Liver (tissue), 9 donors: ENCODE measurements around the gene DSE. TPM values are rescaled to one million over a fixed set of nuclear protein-coding genes. Genes with fewer than 3 reads are reported as not detected.

ENCODE experiments used
- DNase-seq: peaks from one replicate; pipeline ENCODE4 v3.0.0-alpha.2; 2017; ENCODE audit warnings: low spot score
- H3K27ac ChIP-seq, 2 donors: one replicate each; pipeline ENCODE4 v1.7.0; 2013; ENCODE audit warnings: inconsistent platforms in 2 of 2, low read length in 2 of 2, control low read depth in 1 of 2, low read depth in 1 of 2, mild to moderate bottlenecking in 1 of 2
- H3K27me3 ChIP-seq, 4 donors: one replicate each; pipeline versions ENCODE4 v1.6.1 to v1.7.0; 2013; ENCODE audit warnings: low read length in 3 of 4, inconsistent platforms in 1 of 4, mild to moderate bottlenecking in 1 of 4, moderate library complexity in 1 of 4; ENCODE audit not compliant: control insufficient read depth in 4 of 4, insufficient read depth in 4 of 4
- H3K36me3 ChIP-seq, 4 donors: one replicate each; pipeline versions ENCODE4 v1.6.1 to v1.7.0; 2013; ENCODE audit warnings: low read length in 3 of 4, mild to moderate bottlenecking in 3 of 4, low read depth in 1 of 4, moderate library complexity in 1 of 4; ENCODE audit not compliant: control insufficient read depth in 4 of 4, insufficient read depth in 3 of 4
- H3K4me1 ChIP-seq, 4 donors: one replicate each; pipeline versions ENCODE4 v1.6.1 to v1.7.0; 2013; ENCODE audit warnings: low read length in 3 of 4, mild to moderate bottlenecking in 3 of 4, moderate library complexity in 1 of 4; ENCODE audit not compliant: control insufficient read depth in 4 of 4, insufficient read depth in 4 of 4
- H3K4me3 ChIP-seq, 3 donors: one replicate each; pipeline versions ENCODE4 v1.6.1 to v1.7.0; 2013; ENCODE audit warnings: low read length in 3 of 3, control low read depth in 1 of 3, low read depth in 1 of 3, mild to moderate bottlenecking in 1 of 3
- H3K9ac ChIP-seq, 2 donors: one replicate each; pipeline ENCODE4 v1.7.0; 2013; ENCODE audit warnings: low read length in 2 of 2, mild to moderate bottlenecking in 2 of 2, moderate library complexity in 2 of 2, control low read depth in 1 of 2, low read depth in 1 of 2
- H3K9me3 ChIP-seq, 4 donors: one replicate each; pipeline versions ENCODE4 v1.6.1 to v1.7.0; 2013; ENCODE audit warnings: low read length in 3 of 4; ENCODE audit not compliant: control insufficient read depth in 4 of 4
- CTCF ChIP-seq: fragments of 150-350 bp; IDR thresholded peaks from 2 replicates; pipeline ENCODE4 v1.5.1; 2017; ENCODE audit warnings: improper control_type of control experiment, low read depth, low read length; ENCODE audit not compliant: missing input control
- EGR1 ChIP-seq, 2 donors: IDR thresholded peaks; 2 replicates each; pipeline ENCODE4 v1.6.1; 2016 to 2018; ENCODE audit warnings: antibody characterized with exemption in 2 of 2, low read depth in 2 of 2
- FOXA1 ChIP-seq: IDR thresholded peaks from 2 replicates; pipeline ENCODE4 v1.6.1; 2016; ENCODE audit warnings: antibody characterized with exemption
- FOXA2 ChIP-seq: IDR thresholded peaks from 2 replicates; pipeline ENCODE4 v1.6.1; 2016; ENCODE audit warnings: antibody characterized with exemption
- GABPA ChIP-seq, 2 donors: IDR thresholded peaks in 1 of 2; conservative IDR thresholded peaks in 1 of 2; 2 replicates each; pipeline ENCODE4 v1.6.1; 2016; ENCODE audit warnings: antibody characterized with exemption in 2 of 2, mild to moderate bottlenecking in 1 of 2, moderate library complexity in 1 of 2
- HNF4A ChIP-seq, 2 donors: conservative IDR thresholded peaks; 2 replicates each; pipeline ENCODE4 v1.6.1; 2016; ENCODE audit warnings: antibody characterized with exemption in 2 of 2, mild to moderate bottlenecking in 2 of 2
- HNF4G ChIP-seq: IDR thresholded peaks from 2 replicates; pipeline ENCODE4 v1.6.1; 2016; ENCODE audit warnings: antibody characterized with exemption
- MAX ChIP-seq: IDR thresholded peaks from 2 replicates; pipeline ENCODE4 v1.6.1; 2016; ENCODE audit warnings: antibody characterized with exemption
- NR2F2 ChIP-seq: IDR thresholded peaks from 2 replicates; pipeline ENCODE4 v1.6.1; 2016; ENCODE audit warnings: antibody characterized with exemption
- RAD21 ChIP-seq, 2 donors: IDR thresholded peaks; 2 replicates each; pipeline ENCODE4 v1.6.1; 2016; ENCODE audit warnings: antibody characterized with exemption in 2 of 2, mild to moderate bottlenecking in 2 of 2
- REST ChIP-seq: IDR thresholded peaks from 2 replicates; pipeline ENCODE4 v1.6.1; 2016; ENCODE audit warnings: antibody characterized with exemption, mild to moderate bottlenecking
- RXRA ChIP-seq, 2 donors: IDR thresholded peaks; 2 replicates each; pipeline ENCODE4 v1.6.1; 2017 to 2018; ENCODE audit warnings: antibody characterized with exemption in 2 of 2, mild to moderate bottlenecking in 1 of 2
- SP1 ChIP-seq: IDR thresholded peaks from 2 replicates; pipeline ENCODE4 v1.6.1; 2018; ENCODE audit warnings: antibody characterized with exemption, mild to moderate bottlenecking
- YY1 ChIP-seq: IDR thresholded peaks from 2 replicates; pipeline ENCODE4 v1.6.1; 2016; ENCODE audit warnings: antibody characterized with exemption, mild to moderate bottlenecking
- ZBTB33 ChIP-seq: IDR thresholded peaks from 2 replicates; pipeline ENCODE4 v1.6.1; 2016; ENCODE audit warnings: antibody characterized with exemption
- whole genome bisulfite sequencing: extraction: QIAGEN DNeasy Blood & Tissue Kit; methylation state at CpG from one replicate; pipeline ENCODE4 v1.1.7; 2013; 5-methylcytosine and 5-hydroxymethylcytosine counted together
- polyA plus RNA-seq, 2 donors: library from polyadenylated mRNA; stranded (reverse) in 1 of 2; unstranded in 1 of 2; fragments of 200-250 nt in 1 of 2; fragments of >200 nt in 1 of 2; fragmentation: Nextera tagmentation in 1 of 2; extraction: Ambion mirVana in 1 of 2; gene quantifications; one replicate each; pipeline versions ENCODE4 v1.2.1 to v1.2.3, GENCODE V29; 2013 to 2015
- total RNA-seq, 2 donors: library from RNA; depleted of rRNA; stranded (reverse); fragments of >200 nt; gene quantifications; one replicate each; pipeline ENCODE4 v1.2.3, GENCODE V29; 2014
- donor health status: healthy.
- donor health status: healthy.
- donor health status: healthy.
- donor health status: healthy.
- donor health status: healthy.

Gene DSE
- total and polyA plus RNA-seq, 4 donors, result 5.5 to 22.8 (median 9.6) TPM

GRCh38 chr6:116465246-116465645 lies 94.5 kb downstream of the DSE start:
- H3K4me1 ChIP-seq, result peaks cover 4 to 11% (median 6%) of the 10 kb centered on the region in 4 donors
- no peak overlapping the region for H3K9ac ChIP-seq
- TF ChIP-seq SP1 (no peak), RXRA (IDR thresholded peaks at IDR 0.05) (no peak), FOXA2 (no peak), MAX (no peak), FOXA1 (no peak), RAD21 (IDR thresholded peaks at IDR 0.05) (no peak), YY1 (no peak), GABPA (IDR thresholded peaks at IDR 0.05 in 1 of 2, conservative IDR thresholded peaks at IDR 0.05 in 1 of 2) (no peak), HNF4G (no peak)
- no peak overlapping the region for H3K27ac ChIP-seq
- no peaks in the 10 kb centered on the region for H3K9me3 ChIP-seq
- DNase-seq, result no peak
- 69% methylated on average over 5 of the region's 5 CpGs for WGBS
- H3K4me3 ChIP-seq, result no peak overlapping the region
- peaks cover 0 to 1% (median 0%) of the 10 kb centered on the region in 4 donors for H3K27me3 ChIP-seq
- no peaks in the 10 kb centered on the region for H3K36me3 ChIP-seq

- Histone ChIP-seq H3K9me3 (no peaks in the 10 kb centered on the region), H3K36me3 (no peaks in the 10 kb centered on the region), H3K4me1 (peaks cover under 1 to 7% (median 3%) of the 10 kb centered on the region in 4 donors), H3K27me3 (peaks cover 0 to 1% (median 0%) of the 10 kb centered on the region in 4 donors), H3K27ac (no peak overlapping the region), H3K4me3 (no peak overlapping the region), H3K9ac (no peak overlapping the region)
- no peak for DNase-seq
- no peak for TF ChIP-seq MAX
- TF ChIP-seq HNF4G, result no peak
- WGBS, result 97% methylated on average over 1 of the region's 1 CpG
Observed at GRCh38 chr6:116467096-116467495, 96.3 kb downstream of the DSE start.

- TF ChIP-seq NR2F2 (no peak), ZBTB33 (no peak), SP1 (no peak), MAX (no peak), HNF4A (conservative IDR thresholded peaks at IDR 0.05) (no peak), RXRA (IDR thresholded peaks at IDR 0.05) (no peak), CTCF (no peak), EGR1 (IDR thresholded peaks at IDR 0.05; ENCODE audit: low read depth in 2 of 2) (no peak), FOXA1 (no peak), FOXA2 (no peak), REST (no peak)
- H3K27ac ChIP-seq, result no peak overlapping the region
- H3K9ac ChIP-seq, result no peak overlapping the region
- DNase-seq, result no peak
- peaks cover 0 to 3% (median under 1%) of the 10 kb centered on the region in 4 donors for H3K4me1 ChIP-seq
- H3K36me3 ChIP-seq, result no peaks in the 10 kb centered on the region
- H3K9me3 ChIP-seq, result no peaks in the 10 kb centered on the region
- peaks cover 0 to 1% (median 0%) of the 10 kb centered on the region in 4 donors for H3K27me3 ChIP-seq
- no peak overlapping the region for H3K4me3 ChIP-seq
Observed at GRCh38 chr6:116467514-116467913, 96.8 kb downstream of the DSE start.
